Panc1 (cell line): ENCODE data around the gene PRAC1. TPM values are rescaled to one million over a fixed set of nuclear protein-coding genes. Genes with fewer than 3 reads are reported as not detected.

Experiments used
- ATAC-seq: fragments of 200-7000 bp; cut with Tn5 transposase; 2 replicates; pipeline ENCODE4 v1.9.1; 2020; ENCODE audit warnings: mild to moderate bottlenecking, moderate library complexity
- BruUV-seq: library from RNA; stranded (reverse); fragments of 400-500 nt; replicated peaks from 2 replicates; lab custom pipeline; 2021; lab: Mats Ljungman, UMichigan
- CTCF ChIA-PET: fragments of 300-600 bp; sonication (Branson Sonifier 250); formaldehyde crosslinking; loops from one replicate; lab custom pipeline; 2022; ENCODE audit warnings: antibody characterized with exemption; lab: Charles Lee
- POLR2A ChIA-PET: fragments of 300-600 bp; sonication (Branson Sonifier 250); formaldehyde crosslinking; loops from one replicate; lab custom pipeline; 2022; ENCODE audit warnings: antibody characterized with exemption; lab: Charles Lee
- DNase-seq: peaks from one replicate; pipeline ENCODE4 v3.0.0-alpha.2; 2010; ENCODE audit warnings: low read depth, low spot score
- H3K27ac ChIP-seq: 2 replicates; pipeline ENCODE4 v1.5.1; 2011; ENCODE audit warnings: mild to moderate bottlenecking, low read length, inconsistent platforms
- H3K27me3 ChIP-seq: fragments of 200-500 bp; sonication (Bioruptor generic); 2 replicates; pipeline ENCODE4 v1.6.0; 2014; ENCODE audit warnings: low read length, inconsistent platforms; ENCODE audit not compliant: control insufficient read depth, insufficient read depth
- H3K36me3 ChIP-seq: fragments of 200-500 bp; sonication (Bioruptor generic); 2 replicates; pipeline ENCODE4 v1.5.1; 2014; ENCODE audit warnings: inconsistent platforms, mild to moderate bottlenecking, low read length, moderate library complexity; ENCODE audit not compliant: control insufficient read depth, insufficient read depth
- H3K4me1 ChIP-seq: 2 replicates; pipeline ENCODE4 v1.5.1; 2011; ENCODE audit warnings: inconsistent platforms, mild to moderate bottlenecking, low read length, moderate library complexity; ENCODE audit not compliant: control insufficient read depth, insufficient read depth
- H3K4me3 ChIP-seq, 2 experiments: 2 replicates each; pipeline ENCODE4 v1.5.1; 2011 to 2012; ENCODE audit warnings: low read depth in 2 of 2, low read length in 2 of 2, mild to moderate bottlenecking in 2 of 2, inconsistent platforms in 1 of 2, moderate library complexity in 1 of 2
- H3K9me3 ChIP-seq: fragments of 200-500 bp; sonication (Bioruptor generic); 2 replicates; pipeline ENCODE4 v1.5.1; 2014; ENCODE audit warnings: low read depth, mild to moderate bottlenecking, inconsistent platforms, low read length, moderate library complexity; ENCODE audit not compliant: control insufficient read depth, insufficient read depth
- CTCF ChIP-seq: fragments of 450-650 bp; IDR thresholded peaks from 2 replicates; pipeline ENCODE4 v1.5.1; 2017; ENCODE audit warnings: mild to moderate bottlenecking
- POLR2AphosphoS5 ChIP-seq: IDR thresholded peaks from 2 replicates; pipeline ENCODE4 v1.6.1; 2012; ENCODE audit warnings: mild to moderate bottlenecking, low read depth, low read length, moderate library complexity
- REST ChIP-seq, 2 experiments: IDR thresholded peaks; 2 replicates each; pipeline ENCODE4 v1.6.1; 2011 to 2012; ENCODE audit warnings: low read depth in 2 of 2, control low read depth in 1 of 2, low read length in 1 of 2, mild to moderate bottlenecking in 1 of 2, moderate library complexity in 1 of 2; ENCODE audit not compliant: insufficient read depth in 1 of 2
- SIN3A ChIP-seq: IDR thresholded peaks from 2 replicates; pipeline ENCODE4 v1.6.1; 2012; ENCODE audit warnings: low read depth, mild to moderate bottlenecking, low read length, moderate library complexity, borderline replicate concordance; ENCODE audit not compliant: insufficient read depth
- TCF7L2 ChIP-seq: IDR thresholded peaks from 2 replicates; pipeline ENCODE4 v1.6.1; 2011; ENCODE audit warnings: mild to moderate bottlenecking, low read depth, low read length, inconsistent platforms
- in situ Hi-C: cut with HindIII; loops from 2 replicates; pipeline ENCODE4 v1.10.0; 2016; ENCODE audit warnings: low sequenced_read_pairs, low pct_unique_long_range_greater_than_20kb
- intact Hi-C: fragments of 100-400 bp; cut with micrococcal nuclease; formaldehyde crosslinking; loops from one replicate; pipeline ENCODE4 v1.10.0; 2022; ENCODE audit not compliant: unreplicated experiment
- total RNA-seq: library from RNA; stranded (reverse); gene quantifications from one replicate; pipeline ENCODE4 v1.2.1, GENCODE V29; 2021; ENCODE audit not compliant: unreplicated experiment

The PRAC1 gene
- total RNA-seq, 1 experiment from 2014 or later, result not detected

DNA sequence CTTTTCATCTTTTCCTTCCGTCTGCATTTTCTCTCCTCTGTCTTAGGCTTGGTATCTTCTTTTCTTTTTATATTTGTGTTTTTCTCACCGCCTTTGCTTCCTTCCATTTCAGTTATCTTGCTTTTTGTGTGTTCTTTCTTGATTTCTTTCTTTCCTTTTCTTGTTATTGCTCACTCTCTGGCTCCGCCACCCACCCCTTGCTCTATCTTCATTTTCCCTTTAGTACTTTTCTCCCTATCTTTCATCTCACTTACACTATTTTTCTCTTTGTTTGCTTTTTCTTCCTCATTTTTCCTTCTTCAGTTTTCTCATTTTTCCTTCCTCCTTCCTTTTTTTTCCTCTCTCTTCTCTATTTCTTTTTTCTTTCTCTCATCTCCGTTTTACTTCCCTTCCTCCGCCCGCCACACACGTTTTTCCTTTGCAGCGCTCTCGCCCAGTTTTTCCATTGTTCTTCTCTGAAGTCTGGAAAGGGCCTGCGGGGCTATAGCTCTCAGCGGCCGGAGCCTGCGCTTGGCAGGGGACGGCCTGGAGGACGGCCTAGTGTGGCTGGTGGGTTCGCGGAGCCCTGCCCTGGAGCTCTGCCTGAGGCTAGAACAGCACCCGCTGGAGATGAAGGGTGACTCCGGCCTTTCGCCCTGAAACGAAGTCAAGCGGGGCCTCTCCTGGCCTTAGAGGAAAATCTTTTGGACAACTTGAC lies 11.5 kb upstream of the PRAC1 start:
- ChIA-PET POLR2A (interaction anchor here (0.7 kb wide), 1 partner anchor 33 kb away, joined by 7 read pairs; no protein-coding TSS in a partner anchor), CTCF (interaction anchor here (0.8 to 1.6 kb wide), 4 partner anchors 9 to 151 kb away, joined by 4 to 5 read pairs (median 4); no protein-coding TSS in a partner anchor)
- DNase-seq, result no peak
- H3K36me3 ChIP-seq, result no peaks in the 10 kb centered on the region
- no peak overlapping the region for H3K27ac ChIP-seq
- intact Hi-C loops (no loop called here), in situ Hi-C loops (loop anchor here (10.0 kb wide), 1 partner anchor 171 kb away; the partner anchor contains the start of gene UBE2Z)
- TF ChIP-seq SIN3A (no peak), TCF7L2 (no peak), CTCF (no peak), REST (IDR thresholded peaks at IDR 0.05; ENCODE audit: insufficient read depth in 1 of 2, low read depth in 2 of 2, low read length in 1 of 2) (no peak), POLR2AphosphoS5 (no peak)
- no peak for ATAC-seq
- H3K9me3 ChIP-seq, result no peaks in the 10 kb centered on the region
- peaks cover 3% of the 10 kb centered on the region; the same call in 1 of the 2 replicates for H3K4me1 ChIP-seq
- no peaks in the 10 kb centered on the region; the same call in 1 of the 2 replicates for H3K27me3 ChIP-seq
- no peak overlapping the region for H3K4me3 ChIP-seq
- BruUV-seq, result no TSS peak

- POLR2A ChIA-PET, result no interaction called here
- in situ Hi-C loops, result loop anchor here (10.0 kb wide), 1 partner anchor 172 kb away; the partner anchor contains the start of gene UBE2Z
Measured at GRCh38 chr17:48732688-48733629, 10.6 kb upstream of the PRAC1 start.

More at GRCh38 chr17:48732688-48733629, 10.6 kb upstream of the PRAC1 start:
- ATAC-seq, result no peak
- BruUV-seq, result no TSS peak
- Histone ChIP-seq H3K27me3 (no peaks in the 10 kb centered on the region; the same call in 1 of the 2 replicates), H3K4me1 (peaks cover 3% of the 10 kb centered on the region; the same call in 1 of the 2 replicates), H3K9me3 (no peaks in the 10 kb centered on the region), H3K27ac (no peak overlapping the region), H3K36me3 (no peaks in the 10 kb centered on the region), H3K4me3 (no peak overlapping the region)
- CTCF ChIA-PET, result interaction anchor here (0.9 to 1.5 kb wide), 3 partner anchors 9 to 146 kb away, joined by 3 to 5 read pairs (median 4); no protein-coding TSS in a partner anchor
- DNase-seq, result no peak
- intact Hi-C loops, result no loop called here
- TF ChIP-seq TCF7L2 (no peak), CTCF (no peak), SIN3A (no peak)
